HTR-8/SVneo (cell line): Measurements from ENCODE around the gene KRTAP10-1.
"Not testable (repeated sequence)": the region's sequence is repeated elsewhere in the genome, so short reads cannot be mapped to it uniquely, and the experiment has no call there.

ENCODE experiments used
- DNase-seq: peaks from one replicate; pipeline ENCODE4 v3.0.0; 2011; ENCODE audit warnings: low spot score, mixed read lengths; ENCODE audit not compliant: insufficient read length
- FAIRE-seq: peaks from 2 replicates; lab custom pipeline; 2011; peaks lifted over from hg19 to GRCh38; lab: Jason Lieb, UNC

Gene KRTAP10-1

GRCh38 chr21:44508711-44509445, 31.1 kb downstream of the KRTAP10-1 start:
- DNase-seq (no peak), FAIRE-seq (no peak)

DNA sequence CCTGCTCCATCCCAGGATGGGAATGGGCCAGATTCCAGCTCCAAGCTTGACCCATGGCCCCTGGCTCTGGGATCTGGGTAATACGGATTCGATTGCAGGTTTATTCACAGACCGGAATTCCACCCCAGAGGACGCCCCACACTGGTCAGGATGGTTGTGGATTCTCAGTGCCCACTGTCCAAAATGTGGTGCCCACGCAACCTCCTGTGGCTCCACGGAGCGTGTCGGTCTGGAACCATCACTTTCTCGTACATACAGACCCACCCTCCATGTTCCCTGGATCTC, 31.6 kb downstream of the KRTAP10-1 start:
- FAIRE-seq: no peak
- DNase-seq: no peak

GRCh38 chr21:44507673-44508425, 32.1 kb downstream of the KRTAP10-1 start:
- no peak for DNase-seq
- no peak for FAIRE-seq

GRCh38 chr21:44506279-44507255, 33.4 kb downstream of the KRTAP10-1 start:
- FAIRE-seq (no peak), DNase-seq (no peak)

GRCh38 chr21:44505673-44506278, 34.2 kb downstream of the KRTAP10-1 start:
- no peak for DNase-seq

GRCh38 chr21:44503901-44504399, 36.0 kb downstream of the KRTAP10-1 start:
- FAIRE-seq (no peak), DNase-seq (no peak)

More at GRCh38 chr21:44505673-44506278, 34.2 kb downstream of the KRTAP10-1 start:
- no peak for FAIRE-seq

GRCh38 chr21:44503006-44503889, 36.7 kb downstream of the KRTAP10-1 start:
- FAIRE-seq, DNase-seq: not testable (repeated sequence)

- no peak for DNase-seq
- FAIRE-seq: no peak
These were observed 37.6 kb downstream of the KRTAP10-1 start for GRCh38 chr21:44502171-44502958.

DNA sequence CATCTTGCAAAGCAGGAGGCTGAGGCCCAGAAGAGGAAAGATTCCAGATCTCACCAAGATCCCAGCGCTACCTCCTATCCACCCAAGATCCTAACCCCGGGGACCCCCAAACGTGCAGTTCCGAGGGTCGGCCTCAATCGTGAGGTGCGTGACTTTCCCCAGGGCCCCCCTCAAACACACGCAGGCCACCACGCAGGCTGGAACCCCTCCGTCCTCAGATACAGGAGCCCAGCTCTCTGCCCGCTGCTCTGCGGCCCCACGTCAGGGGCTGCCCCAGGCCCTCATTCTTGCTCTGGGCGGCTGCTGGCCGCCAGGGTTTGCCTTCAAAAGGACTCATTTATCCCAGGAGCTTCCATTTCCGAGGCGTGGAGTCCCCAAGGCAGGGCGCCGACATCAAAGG, 39.9 kb downstream of the KRTAP10-1 start:
- no peak for FAIRE-seq
- no peak for DNase-seq

GRCh38 chr21:44499631-44500030, 40.4 kb downstream of the KRTAP10-1 start:
- no peak for FAIRE-seq
- DNase-seq: no peak

GRCh38 chr21:44499211-44499560, 40.8 kb downstream of the KRTAP10-1 start:
- no peak for DNase-seq

DNA sequence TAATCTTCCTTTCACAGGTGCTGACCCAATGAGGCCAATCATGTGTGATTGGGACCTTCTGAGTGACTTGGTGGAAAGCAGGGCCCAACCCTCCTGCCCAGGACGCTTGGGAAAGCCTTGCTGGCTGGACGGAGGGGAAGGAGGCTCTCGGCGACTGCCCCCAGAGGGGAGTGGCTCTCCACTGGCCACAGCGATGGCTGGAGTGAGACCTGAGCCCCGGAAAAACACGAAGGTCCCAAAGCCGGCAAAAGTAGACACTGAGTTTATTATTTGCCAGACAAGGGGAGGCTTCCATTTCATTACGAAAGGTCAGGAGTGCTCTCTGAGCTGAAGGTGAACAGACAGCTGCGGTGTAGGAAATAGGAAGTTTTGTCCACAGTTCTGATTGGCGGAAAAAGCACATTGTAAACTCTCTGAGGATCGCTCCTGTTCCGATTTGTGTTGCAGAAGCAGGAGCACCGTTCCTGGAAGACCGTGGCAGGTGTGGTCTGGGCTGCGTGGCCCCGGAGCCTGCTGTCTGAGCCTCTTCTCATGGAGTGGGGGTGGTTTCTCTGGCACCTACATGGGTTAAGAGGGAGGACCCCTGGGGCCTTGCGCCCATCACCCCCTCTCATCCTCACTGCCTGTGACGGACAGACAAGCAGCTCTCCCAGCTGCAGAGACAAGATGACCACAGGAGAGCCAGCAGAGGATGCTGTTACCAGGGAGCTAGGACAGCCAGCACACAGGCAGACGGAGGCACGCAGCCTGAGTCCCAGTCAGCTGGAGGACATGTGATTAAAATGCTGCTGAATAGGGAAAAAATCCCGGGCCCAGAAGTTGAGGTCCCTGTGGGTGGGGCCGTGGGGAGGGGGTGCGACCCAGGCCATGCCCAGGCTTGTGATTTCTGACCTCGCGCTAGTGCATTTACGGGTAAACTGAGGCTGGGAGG, 41.5 kb downstream of the KRTAP10-1 start:
- DNase-seq (no peak), FAIRE-seq (no peak)

More at GRCh38 chr21:44499211-44499560, 40.8 kb downstream of the KRTAP10-1 start:
- FAIRE-seq: no peak

DNA sequence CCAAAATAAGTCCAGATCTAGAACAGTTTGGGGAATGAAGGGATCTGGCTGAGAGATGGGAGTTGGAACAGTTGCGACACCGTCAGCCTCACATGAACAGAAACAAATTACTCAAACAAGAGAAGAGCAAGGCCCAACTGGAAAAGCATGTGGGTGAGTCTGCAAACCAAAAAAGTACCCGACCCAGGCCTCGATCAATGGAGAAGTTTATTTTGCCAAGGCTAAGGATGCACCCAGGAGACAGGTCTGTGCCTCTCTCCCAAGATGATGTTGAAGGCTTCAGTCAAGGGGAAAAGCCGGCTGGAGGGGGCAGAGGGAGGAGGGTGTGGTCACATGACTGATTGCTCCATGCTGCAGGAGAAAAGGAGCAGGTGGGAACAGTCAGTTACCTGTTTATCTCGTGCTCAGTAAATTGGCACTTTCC, 42.3 kb downstream of the KRTAP10-1 start:
- no peak for FAIRE-seq
- no peak for DNase-seq

- DNase-seq: no peak
- FAIRE-seq: no peak
These were observed 43.1 kb downstream of the KRTAP10-1 start for GRCh38 chr21:44496564-44497550.

DNA sequence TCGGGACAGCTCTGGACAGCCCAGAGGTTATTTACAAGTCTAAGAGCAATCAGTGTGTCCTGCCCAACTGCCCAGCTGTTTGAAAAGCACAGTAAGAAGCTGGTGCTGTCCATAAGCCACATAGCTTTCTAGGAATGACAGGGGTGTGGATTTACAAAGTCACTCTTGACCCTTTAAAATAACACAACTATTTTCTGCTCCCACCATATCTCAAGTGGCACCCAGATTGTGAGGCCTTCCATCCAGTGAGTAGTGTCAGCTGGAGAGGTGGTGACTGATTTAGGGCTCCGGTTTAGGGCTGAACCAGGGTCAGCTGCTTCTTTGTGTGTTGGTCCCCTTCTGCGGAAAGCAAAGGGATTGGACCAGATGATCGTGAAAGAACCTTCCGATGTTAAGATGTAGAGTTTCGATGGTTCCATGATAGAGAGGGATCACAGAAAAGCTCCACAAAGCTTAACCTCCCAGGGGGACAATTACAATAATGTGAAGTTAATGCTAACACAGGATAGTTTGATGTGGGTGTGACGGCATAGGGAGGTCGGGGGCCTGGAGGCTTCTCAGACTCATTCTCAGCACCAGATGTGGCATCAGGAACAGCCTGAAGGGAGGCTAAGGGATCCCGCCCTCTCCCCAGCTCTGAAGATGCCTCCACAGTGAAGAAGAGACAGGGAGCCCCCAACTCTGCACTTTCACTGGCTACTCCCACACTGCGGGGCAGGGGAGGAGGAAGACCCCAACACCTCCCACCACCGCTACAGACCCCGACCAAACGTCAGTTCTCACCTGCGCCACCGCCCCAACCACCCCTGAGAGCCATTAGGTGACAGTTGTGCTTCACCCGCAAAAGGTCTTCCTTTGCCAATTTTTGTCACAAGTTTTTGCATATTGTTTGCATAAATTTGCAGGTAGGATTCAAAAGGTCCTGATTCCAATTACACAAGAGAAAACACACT, 44.1 kb downstream of the KRTAP10-1 start:
- no peak for FAIRE-seq
- DNase-seq: no peak
